OCI-LY1 (cell line): ENCODE results near the gene PRRX1.

ENCODE experiments used
- H2AFZ ChIP-seq: fragments of 200-600 bp; sonication (generic), shearing (Covaris generic); 2 replicates; pipeline ENCODE4 v1.6.0; 2014; ENCODE audit warnings: antibody characterized with exemption, mild to moderate bottlenecking, low read length
- H3F3A ChIP-seq: fragments of 200-600 bp; sonication (generic), shearing (Covaris generic); 2 replicates; pipeline ENCODE4 v1.6.0; 2014; ENCODE audit warnings: mild to moderate bottlenecking, antibody characterized with exemption, low read length, moderate library complexity; ENCODE audit not compliant: insufficient read depth
- H3K27ac ChIP-seq: fragments of 200-600 bp; sonication (generic); 2 replicates; pipeline ENCODE4 v1.5.1; 2014; ENCODE audit warnings: low read length, mixed run types, mild to moderate bottlenecking, low read depth; ENCODE audit not compliant: poor library complexity, severe bottlenecking
- H3K27me3 ChIP-seq: fragments of 200-600 bp; sonication (generic); 2 replicates; pipeline ENCODE4 v1.6.0; 2014; ENCODE audit warnings: antibody characterized with exemption, mild to moderate bottlenecking, low read length, moderate library complexity; ENCODE audit not compliant: insufficient read depth
- H3K36me3 ChIP-seq: fragments of 200-600 bp; sonication (generic); 2 replicates; pipeline ENCODE4 v1.6.1; 2014; ENCODE audit warnings: mild to moderate bottlenecking, antibody characterized with exemption, low read length, moderate library complexity, mixed read lengths; ENCODE audit not compliant: insufficient read depth
- H3K4me1 ChIP-seq: fragments of 200-600 bp; sonication (generic); 2 replicates; pipeline ENCODE4 v1.5.1; 2014; ENCODE audit warnings: mild to moderate bottlenecking, low read length, moderate library complexity; ENCODE audit not compliant: insufficient read depth, severe bottlenecking
- H3K4me2 ChIP-seq: fragments of 200-600 bp; sonication (generic), shearing (Covaris generic); 2 replicates; pipeline ENCODE4 v1.6.1; 2014; ENCODE audit warnings: low read length
- H3K4me3 ChIP-seq: fragments of 200-600 bp; sonication (generic); 2 replicates; pipeline ENCODE4 v1.5.1; 2014; ENCODE audit warnings: low read length, low read depth, mild to moderate bottlenecking, mixed read lengths; ENCODE audit not compliant: poor library complexity, severe bottlenecking
- H3K79me2 ChIP-seq: fragments of 200-600 bp; shearing (Covaris generic); 2 replicates; pipeline ENCODE4 v1.6.1; 2016; ENCODE audit warnings: mixed run types, low read length, mixed read lengths; ENCODE audit not compliant: insufficient read depth
- H3K9ac ChIP-seq: fragments of 200-600 bp; sonication (generic), shearing (Covaris generic); 2 replicates; pipeline ENCODE4 v1.6.1; 2014; ENCODE audit warnings: mild to moderate bottlenecking, low read length, mixed read lengths
- H3K9me2 ChIP-seq: fragments of 200-600 bp; sonication (generic), shearing (Covaris generic); 2 replicates; pipeline ENCODE4 v1.6.1; 2014; ENCODE audit warnings: low read depth, mild to moderate bottlenecking, low read length, mixed read lengths
- H3K9me3 ChIP-seq: fragments of 200-600 bp; shearing (Covaris generic); 2 replicates; pipeline ENCODE4 v1.6.1; 2014; ENCODE audit warnings: low read length, mixed read lengths
- H4K20me1 ChIP-seq: fragments of 200-600 bp; sonication (generic), shearing (Covaris generic); 2 replicates; pipeline ENCODE4 v1.6.0; 2016; ENCODE audit warnings: mild to moderate bottlenecking, low read length; ENCODE audit not compliant: insufficient read depth
- CTCF ChIP-seq: fragments of 200-600 bp; sonication (generic), shearing (Covaris generic); IDR thresholded peaks from 2 replicates; pipeline ENCODE4 v1.5.1; 2017; ENCODE audit warnings: mild to moderate bottlenecking, antibody characterized with exemption, low read length, moderate library complexity, mixed read lengths
- EZH2 ChIP-seq: fragments of 200-600 bp; sonication (generic), shearing (Covaris generic); IDR thresholded peaks from 2 replicates; pipeline ENCODE4 v1.8.0; 2017; ENCODE audit warnings: borderline replicate concordance, mixed run types, mild to moderate bottlenecking, antibody characterized with exemption, low read length, moderate library complexity, mixed read lengths

PRRX1 gene

GRCh38 chr1:170624146-170624545, 39.8 kb upstream of the PRRX1 start:
- no peak overlapping the region for H3K4me3 ChIP-seq
- H3K79me2 ChIP-seq: no peaks in the 10 kb centered on the region
- no peaks in the 10 kb centered on the region for H4K20me1 ChIP-seq

GRCh38 chr1:170630977-170631376, 33.0 kb upstream of the PRRX1 start:
- H3K4me2 ChIP-seq: no peak overlapping the region
- TF ChIP-seq CTCF (no peak), EZH2 (no peak)
- no peaks in the 10 kb centered on the region for H3K27me3 ChIP-seq
- no peaks in the 10 kb centered on the region for H3K9me3 ChIP-seq
- H2AFZ ChIP-seq: no peak overlapping the region
- H3F3A ChIP-seq: no peaks in the 10 kb centered on the region
- H3K9me2 ChIP-seq: no peaks in the 10 kb centered on the region
- H3K79me2 ChIP-seq: no peaks in the 10 kb centered on the region
- no peak overlapping the region for H3K4me3 ChIP-seq
- no peaks in the 10 kb centered on the region for H3K4me1 ChIP-seq
- H3K9ac ChIP-seq: no peak overlapping the region
- no peaks in the 10 kb centered on the region for H4K20me1 ChIP-seq
- no peak overlapping the region for H3K27ac ChIP-seq
- H3K36me3 ChIP-seq: no peaks in the 10 kb centered on the region

More at GRCh38 chr1:170624146-170624545, 39.8 kb upstream of the PRRX1 start:
- Histone ChIP-seq H3K9me2 (no peaks in the 10 kb centered on the region), H3K27me3 (no peaks in the 10 kb centered on the region), H3K36me3 (no peaks in the 10 kb centered on the region), H3K4me1 (no peaks in the 10 kb centered on the region), H3F3A (no peaks in the 10 kb centered on the region), H3K27ac (no peak overlapping the region), H2AFZ (no peak overlapping the region), H3K9ac (no peak overlapping the region), H3K4me2 (no peak overlapping the region), H3K9me3 (no peaks in the 10 kb centered on the region)
- TF ChIP-seq EZH2: no peak
- no peak for TF ChIP-seq CTCF

GRCh38 chr1:170634293-170634692, 29.6 kb upstream of the PRRX1 start:
- Histone ChIP-seq H3F3A (no peaks in the 10 kb centered on the region), H3K9me3 (no peaks in the 10 kb centered on the region), H3K27me3 (no peaks in the 10 kb centered on the region), H3K36me3 (no peaks in the 10 kb centered on the region), H3K4me3 (no peak overlapping the region), H3K9me2 (no peaks in the 10 kb centered on the region), H2AFZ (no peak overlapping the region), H4K20me1 (no peaks in the 10 kb centered on the region), H3K4me2 (no peak overlapping the region), H3K27ac (no peak overlapping the region), H3K9ac (no peak overlapping the region), H3K79me2 (no peaks in the 10 kb centered on the region), H3K4me1 (no peaks in the 10 kb centered on the region)
- TF ChIP-seq CTCF: no peak
- no peak for TF ChIP-seq EZH2
